NK-92 treated with Interleukin-12 subunit alpha and Interleukin-12 subunit beta, amount 100 ng/mL, for 24 hours (cell line): Measurements from ENCODE around the gene USP14.

ENCODE experiments used
- DNase-seq: peaks from one replicate; lab custom pipeline; 2025; lab: John Stamatoyannopoulos, UW

USP14 gene

GRCh38 chr18:159933-160332 lies 1.6 kb downstream of the USP14 start:
- no peak for DNase-seq

DNA sequence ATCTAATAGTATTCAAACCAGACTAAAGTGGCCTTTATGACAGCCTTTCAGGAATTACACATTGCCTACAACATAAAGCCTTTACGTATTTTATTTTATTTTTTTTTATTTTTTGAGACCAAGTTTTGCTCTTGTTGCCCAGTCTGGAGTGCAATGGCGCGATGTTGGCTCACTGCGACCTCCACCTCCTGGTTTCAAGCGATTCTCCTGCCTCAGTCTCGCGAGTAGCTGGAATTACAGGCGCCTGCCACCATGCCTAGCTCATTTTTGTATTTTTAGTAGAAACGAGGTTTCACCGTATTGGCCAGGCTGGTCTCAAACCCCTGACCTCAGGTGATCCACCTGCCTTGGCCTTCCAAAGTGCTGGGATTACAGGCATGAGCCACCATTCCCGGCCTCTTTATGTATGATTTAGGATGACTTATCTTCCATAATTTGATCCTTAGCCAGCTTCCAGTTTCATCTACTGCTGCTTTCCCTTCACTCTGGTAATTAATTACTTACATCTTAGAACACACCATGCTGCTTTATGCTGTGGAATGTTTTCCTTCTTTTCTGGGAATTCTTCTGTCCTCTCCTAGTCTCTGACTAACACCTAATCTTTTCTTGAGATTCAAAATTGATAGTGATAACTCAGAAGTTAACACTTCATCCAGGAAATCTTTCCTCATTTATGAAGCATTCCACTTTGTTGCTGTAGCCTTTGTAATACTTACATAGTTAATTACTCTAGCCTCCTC lies 2.6 kb downstream of the USP14 start:
- no peak for DNase-seq

DNA sequence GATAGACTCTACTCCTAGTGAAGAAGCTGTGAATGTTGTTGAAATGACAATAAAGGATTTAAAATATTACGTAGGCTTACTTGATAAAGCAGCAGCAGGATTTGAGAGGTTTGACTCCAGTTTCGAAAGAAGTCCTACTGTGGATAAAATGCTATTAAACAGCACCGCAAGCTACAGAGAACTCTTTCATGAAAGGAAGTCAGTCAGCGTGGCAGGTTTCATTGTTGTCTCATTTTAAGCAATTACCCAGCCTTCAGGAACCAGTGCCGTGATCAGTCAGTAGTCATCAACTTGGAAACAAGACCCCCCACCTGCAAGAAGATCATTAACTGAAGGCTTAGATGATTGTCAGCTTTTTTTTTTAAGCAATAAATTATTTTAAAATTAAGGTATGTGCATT lies 14.0 kb downstream of the USP14 start:
- no peak for DNase-seq

- DNase-seq: no peak
These were observed 21.1 kb downstream of the USP14 start for GRCh38 chr18:179499-179898.

DNA sequence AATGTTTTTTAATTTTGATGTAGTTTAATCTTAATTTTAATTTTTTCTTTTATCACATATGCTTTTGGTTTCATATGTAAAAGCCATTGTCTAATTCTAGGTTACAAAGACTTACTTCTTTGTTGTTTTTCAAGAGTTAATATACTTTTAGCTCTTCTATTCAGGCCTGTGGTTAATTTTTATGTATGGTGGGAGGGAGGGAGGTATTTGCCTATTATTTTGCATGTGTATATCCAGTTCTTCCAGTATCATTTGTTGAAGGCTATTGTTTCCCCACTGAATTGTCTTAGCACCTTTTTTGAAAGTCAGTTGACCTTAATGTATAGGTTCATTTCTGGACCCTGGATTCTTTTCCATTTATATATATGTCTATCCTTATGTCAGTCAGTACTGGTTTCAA lies 23.4 kb downstream of the USP14 start:
- DNase-seq: no peak

GRCh38 chr18:183769-184168 lies 25.4 kb downstream of the USP14 start:
- DNase-seq: no peak

- DNase-seq: no peak
These were observed 30.9 kb downstream of the USP14 start for GRCh38 chr18:189254-189653.

DNA sequence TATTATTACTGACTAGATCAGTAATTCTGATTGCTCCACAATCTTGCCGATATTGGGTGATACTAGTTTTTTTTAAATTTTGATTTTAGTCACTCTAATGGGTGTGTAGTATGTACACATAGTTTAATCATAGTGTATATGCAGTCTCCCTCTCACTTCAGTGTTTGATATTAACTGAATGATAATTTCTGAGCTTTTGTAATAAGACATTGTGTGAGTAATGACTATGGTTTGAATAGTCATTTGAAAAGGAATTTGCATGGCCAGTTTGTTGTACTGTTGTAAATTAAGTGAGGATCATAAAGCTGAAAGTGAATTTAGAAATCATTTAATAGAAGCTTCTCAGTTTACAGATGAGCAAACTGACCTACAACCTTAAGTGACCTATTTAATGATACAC lies 33.4 kb downstream of the USP14 start:
- no peak for DNase-seq

GRCh38 chr18:192801-193200 lies 34.4 kb downstream of the USP14 start:
- no peak for DNase-seq

DNA sequence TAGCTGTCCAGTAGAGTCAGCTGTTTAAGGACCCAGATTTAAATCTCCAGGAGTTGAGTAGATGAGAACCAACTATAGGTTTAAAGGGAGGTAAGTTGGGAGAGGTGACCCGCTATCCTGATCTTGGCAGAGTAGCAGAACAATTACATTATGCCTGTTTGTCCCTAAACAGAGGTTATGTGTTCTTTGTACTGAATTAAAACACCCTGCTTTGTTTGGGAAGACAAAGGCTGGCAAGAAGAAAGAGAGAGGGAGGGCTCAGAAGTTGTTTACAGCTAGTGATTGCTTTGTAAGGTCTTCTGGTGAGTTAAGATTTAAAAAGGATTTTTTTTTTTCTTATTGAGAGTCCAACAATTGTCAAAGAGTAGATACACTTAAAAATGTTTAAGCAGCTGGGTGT lies 37.3 kb downstream of the USP14 start:
- DNase-seq: no peak

- no peak for DNase-seq
These were observed 40.9 kb downstream of the USP14 start for GRCh38 chr18:199214-199613.

GRCh38 chr18:199768-200167 lies 41.4 kb downstream of the USP14 start:
- DNase-seq: no peak

GRCh38 chr18:210075-210474 lies 51.7 kb downstream of the USP14 start:
- no peak for DNase-seq

GRCh38 chr18:210733-211132 lies 52.4 kb downstream of the USP14 start:
- DNase-seq: no peak

- DNase-seq: no peak
These were observed 53.2 kb downstream of the USP14 start for GRCh38 chr18:211582-211981.

DNA sequence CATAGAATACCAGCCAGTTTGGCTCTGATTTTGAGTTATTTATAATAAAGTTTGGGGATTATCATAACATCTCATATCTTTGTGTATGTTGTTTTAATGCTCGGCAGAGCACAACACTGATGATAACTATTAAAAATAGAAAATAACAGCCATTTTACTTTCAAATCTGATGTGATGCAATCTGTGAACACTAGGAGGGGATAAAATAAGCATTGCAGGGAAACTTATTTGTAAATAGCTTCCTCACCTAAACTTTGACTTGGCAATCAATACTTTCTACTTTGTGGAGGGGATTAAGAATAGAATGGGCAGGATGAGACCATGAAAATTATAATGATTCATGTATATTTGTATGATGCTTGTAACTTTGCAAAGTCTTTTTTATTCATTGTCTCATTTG lies 54.4 kb downstream of the USP14 start:
- DNase-seq: no peak

DNA sequence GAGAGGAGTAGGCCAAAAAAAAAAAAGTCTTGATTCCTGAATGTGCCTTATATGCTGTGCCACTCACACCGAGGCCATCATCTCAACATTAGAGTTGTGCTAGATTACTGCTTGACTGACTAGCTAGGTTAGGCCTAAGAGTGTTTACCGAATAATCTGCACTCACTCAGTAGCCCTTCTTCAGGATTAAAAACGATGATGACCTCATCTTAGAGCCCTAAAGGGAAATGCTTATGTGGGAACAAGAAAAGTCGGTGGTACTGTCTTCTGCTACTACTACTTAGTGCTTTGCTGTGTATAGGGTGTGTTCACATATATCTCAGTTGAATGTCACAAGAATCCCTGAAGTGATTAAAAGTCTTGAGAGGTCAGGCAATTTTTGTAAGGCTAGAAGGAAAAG lies 55.1 kb downstream of the USP14 start:
- DNase-seq: no peak

DNA sequence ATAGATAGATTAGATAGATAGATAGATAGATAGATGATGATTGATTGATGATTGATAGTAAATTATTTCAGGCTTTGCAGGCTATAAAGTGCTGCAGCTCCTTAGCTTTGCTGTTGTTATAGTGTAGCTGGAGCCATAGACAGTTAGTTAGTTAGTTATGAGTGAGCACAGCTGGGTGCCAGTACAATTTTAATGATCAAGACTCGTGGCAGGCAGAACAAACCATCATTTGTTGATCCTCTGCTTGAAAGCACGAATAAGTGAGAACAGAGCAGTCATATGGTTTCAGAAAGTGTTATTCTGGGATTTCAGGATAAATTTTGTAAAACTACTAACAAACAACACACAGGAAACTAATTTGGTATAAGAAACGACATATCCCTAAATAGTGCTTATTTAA lies 55.6 kb downstream of the USP14 start:
- DNase-seq: no peak

GRCh38 chr18:215448-216010 lies 57.2 kb downstream of the USP14 start:
- DNase-seq: no peak

DNA sequence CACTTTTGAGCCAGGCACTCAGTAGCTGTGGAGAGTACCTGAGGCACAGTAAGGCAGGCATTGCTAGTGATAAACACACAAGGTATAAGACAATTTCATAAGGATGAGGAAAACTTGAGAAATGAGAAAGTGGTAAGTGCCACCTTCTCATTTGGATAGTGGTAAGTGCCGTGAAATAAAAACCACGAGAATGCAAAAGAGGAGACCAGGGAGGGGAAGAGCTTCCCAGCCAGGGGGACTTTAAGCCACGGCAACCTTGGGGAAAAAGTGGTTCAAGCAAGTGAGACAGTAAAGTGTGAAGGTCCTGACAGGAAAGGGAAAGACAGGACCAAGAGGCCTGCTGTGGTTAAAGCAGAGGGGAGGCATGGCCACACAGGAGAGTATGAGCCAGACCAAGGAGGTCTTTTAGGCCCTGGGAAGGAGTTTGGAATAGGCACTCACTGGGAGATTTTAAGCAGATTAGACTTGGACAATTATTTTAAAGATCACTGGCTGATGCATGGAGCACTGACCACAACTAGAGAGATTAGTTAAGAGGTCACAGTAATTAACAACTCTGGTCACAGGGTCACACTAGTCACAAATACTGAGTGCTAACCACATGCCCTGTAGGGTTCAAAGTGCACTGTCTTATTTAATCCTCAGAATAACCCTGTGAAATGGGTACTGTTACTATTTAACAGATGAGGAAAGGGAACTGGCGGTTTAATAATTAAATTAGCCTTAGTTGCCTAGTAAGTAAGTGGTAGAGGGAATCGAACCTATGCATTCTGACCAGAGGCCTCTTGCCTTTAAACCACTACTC lies 59.4 kb downstream of the USP14 start:
- DNase-seq: no peak

DNA sequence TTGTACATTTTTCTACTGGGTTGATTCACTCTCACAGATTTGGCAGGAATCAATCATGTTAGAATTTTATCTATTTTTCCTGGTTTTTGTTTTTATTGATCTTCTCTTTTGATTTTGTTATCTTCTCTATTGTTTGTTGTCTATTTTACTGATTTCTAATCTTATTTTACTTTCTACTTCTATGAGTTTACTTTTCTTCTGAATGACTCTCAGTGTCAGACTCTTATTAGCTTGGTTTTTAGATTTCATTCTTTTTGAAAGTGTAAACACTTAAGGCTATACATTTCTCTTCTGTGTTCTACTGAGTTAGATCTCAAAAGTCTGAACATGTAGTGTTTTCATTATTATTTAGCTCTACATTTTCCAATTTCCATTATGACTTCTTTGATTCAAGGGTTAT lies 62.4 kb downstream of the USP14 start:
- DNase-seq: no peak

GRCh38 chr18:225745-226144 lies 67.4 kb downstream of the USP14 start:
- no peak for DNase-seq

DNA sequence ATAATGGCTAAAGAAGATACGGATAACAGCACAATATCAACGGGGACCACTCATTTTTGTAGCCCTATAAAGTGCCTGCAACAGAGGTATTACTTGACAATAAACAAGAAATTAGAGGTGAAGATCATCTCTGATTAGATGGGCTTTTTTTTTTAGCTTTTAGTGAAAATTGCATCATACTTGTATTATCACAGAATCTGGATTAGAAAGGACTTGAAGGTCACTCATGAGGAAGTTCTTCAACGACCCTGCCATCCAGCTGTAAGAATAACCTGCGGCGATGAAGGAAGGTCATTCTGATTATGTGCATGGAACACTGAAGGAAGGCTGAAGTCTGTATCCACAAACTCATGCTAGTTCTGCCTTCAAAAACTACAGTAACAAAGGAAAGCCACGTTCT lies 69.0 kb downstream of the USP14 start:
- no peak for DNase-seq
